Mucosa of stomach (tissue), 1 donor: Measurements from ENCODE around the gene DCN.

Experiments used
- H3K27me3 ChIP-seq: one replicate; pipeline ENCODE4 v1.7.0; 2013; ENCODE audit warnings: mild to moderate bottlenecking, low read length; ENCODE audit not compliant: control insufficient read depth, insufficient read depth
- H3K36me3 ChIP-seq: one replicate; pipeline ENCODE4 v1.7.0; 2013; ENCODE audit warnings: low read length; ENCODE audit not compliant: control insufficient read depth, insufficient read depth
- H3K4me1 ChIP-seq: one replicate; pipeline ENCODE4 v1.7.0; 2013; ENCODE audit warnings: mild to moderate bottlenecking, low read length; ENCODE audit not compliant: control insufficient read depth, insufficient read depth
- H3K4me3 ChIP-seq: one replicate; pipeline ENCODE4 v1.7.0; 2013; ENCODE audit warnings: low read length
- H3K9ac ChIP-seq: one replicate; pipeline ENCODE4 v1.7.0; 2013; ENCODE audit warnings: mild to moderate bottlenecking, low read length, moderate library complexity
- H3K9me3 ChIP-seq: one replicate; pipeline ENCODE4 v1.7.0; 2013; ENCODE audit warnings: mild to moderate bottlenecking, low read length, moderate library complexity; ENCODE audit not compliant: control insufficient read depth
- donor health status: Pancreatic carcinoma.

The DCN gene

GRCh38 chr12:91127751-91128150 lies 54.9 kb downstream of the DCN start:
- Histone ChIP-seq H3K9ac (no peak overlapping the region), H3K9me3 (no peaks in the 10 kb centered on the region), H3K4me3 (no peak overlapping the region), H3K27me3 (no peaks in the 10 kb centered on the region), H3K36me3 (no peaks in the 10 kb centered on the region), H3K4me1 (peaks cover 4% of the 10 kb centered on the region)

GRCh38 chr12:91127306-91127705 lies 55.3 kb downstream of the DCN start:
- Histone ChIP-seq H3K27me3 (no peaks in the 10 kb centered on the region), H3K36me3 (no peaks in the 10 kb centered on the region), H3K9ac (no peak overlapping the region), H3K4me3 (no peak overlapping the region), H3K9me3 (no peaks in the 10 kb centered on the region), H3K4me1 (peaks cover 4% of the 10 kb centered on the region)

DNA sequence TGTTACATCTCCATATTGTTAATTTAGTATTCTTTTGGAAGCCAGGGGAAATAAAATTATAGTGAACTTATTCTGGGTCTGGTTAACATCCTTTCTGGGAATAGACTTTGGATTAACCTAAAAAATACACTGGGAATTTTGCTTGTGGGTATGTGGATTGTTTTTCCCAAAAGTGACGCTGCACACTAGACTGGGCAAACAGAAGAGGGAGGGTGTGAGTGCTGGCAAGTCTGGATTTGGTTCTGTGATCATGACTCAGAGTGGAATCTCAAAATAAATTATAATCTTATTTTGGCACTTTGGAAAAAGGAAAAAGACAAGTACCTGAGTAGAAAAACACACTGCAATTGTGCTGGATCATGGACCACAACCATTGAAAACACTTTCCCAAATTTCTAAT lies 56.1 kb downstream of the DCN start:
- Histone ChIP-seq H3K4me1 (peaks cover 4% of the 10 kb centered on the region), H3K27me3 (no peaks in the 10 kb centered on the region), H3K4me3 (no peak overlapping the region)

DNA sequence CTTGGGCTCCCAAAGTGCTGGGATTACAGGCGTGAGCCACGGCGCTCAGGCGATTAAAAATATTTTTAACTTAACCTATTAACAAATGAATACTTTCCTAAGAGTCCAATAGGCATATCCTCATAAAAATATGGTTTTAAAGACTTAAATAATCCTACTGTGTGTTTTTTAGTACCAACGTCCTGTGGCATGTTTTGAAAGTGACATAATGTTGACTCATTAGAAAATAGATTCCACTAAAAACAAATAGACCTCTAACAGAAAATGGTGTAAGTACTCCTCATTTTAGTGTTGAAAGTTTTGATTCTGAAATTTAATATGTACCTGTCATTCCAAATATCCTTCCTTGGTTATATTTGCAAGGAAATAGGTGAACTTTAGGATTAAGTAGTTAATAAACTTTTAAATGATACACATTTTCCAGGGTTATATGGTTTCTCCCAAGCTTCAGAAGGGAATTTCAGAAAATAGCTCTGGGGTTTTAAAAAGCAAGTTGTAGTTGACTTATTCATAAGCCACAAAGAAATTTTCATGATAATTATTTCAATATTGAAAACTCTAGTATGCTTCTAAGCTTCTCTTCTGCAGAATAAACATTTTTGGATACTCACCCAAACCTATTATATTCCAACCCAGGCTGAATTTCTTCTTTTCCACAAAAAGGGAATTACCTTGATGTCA lies 59.2 kb downstream of the DCN start:
- Histone ChIP-seq H3K4me1 (peaks cover 14% of the 10 kb centered on the region), H3K9me3 (no peaks in the 10 kb centered on the region), H3K27me3 (no peaks in the 10 kb centered on the region), H3K9ac (no peak overlapping the region), H3K36me3 (no peaks in the 10 kb centered on the region), H3K4me3 (no peak overlapping the region)

More for the DNA sequence above, 56.1 kb downstream of the DCN start:
- Histone ChIP-seq H3K9me3 (no peaks in the 10 kb centered on the region), H3K9ac (no peak overlapping the region), H3K36me3 (no peaks in the 10 kb centered on the region)

- Histone ChIP-seq H3K9ac (no peak overlapping the region), H3K4me1 (peaks cover 10% of the 10 kb centered on the region), H3K4me3 (no peak overlapping the region), H3K27me3 (no peaks in the 10 kb centered on the region), H3K9me3 (no peaks in the 10 kb centered on the region), H3K36me3 (no peaks in the 10 kb centered on the region)
Measured at GRCh38 chr12:91120781-91121180, 61.8 kb downstream of the DCN start.

GRCh38 chr12:91119089-91119488 lies 63.5 kb downstream of the DCN start:
- H3K4me3 ChIP-seq: no peak overlapping the region
- H3K36me3 ChIP-seq: no peaks in the 10 kb centered on the region
- no peak overlapping the region for H3K9ac ChIP-seq
- H3K4me1 ChIP-seq: peaks cover 10% of the 10 kb centered on the region
- no peaks in the 10 kb centered on the region for H3K9me3 ChIP-seq
- H3K27me3 ChIP-seq: no peaks in the 10 kb centered on the region

GRCh38 chr12:91113621-91114020 lies 69.0 kb downstream of the DCN start:
- no peaks in the 10 kb centered on the region for H3K4me1 ChIP-seq
- H3K4me3 ChIP-seq: no peak overlapping the region
- no peaks in the 10 kb centered on the region for H3K36me3 ChIP-seq
- H3K9ac ChIP-seq: no peak overlapping the region
- H3K9me3 ChIP-seq: no peaks in the 10 kb centered on the region
- H3K27me3 ChIP-seq: no peaks in the 10 kb centered on the region

DNA sequence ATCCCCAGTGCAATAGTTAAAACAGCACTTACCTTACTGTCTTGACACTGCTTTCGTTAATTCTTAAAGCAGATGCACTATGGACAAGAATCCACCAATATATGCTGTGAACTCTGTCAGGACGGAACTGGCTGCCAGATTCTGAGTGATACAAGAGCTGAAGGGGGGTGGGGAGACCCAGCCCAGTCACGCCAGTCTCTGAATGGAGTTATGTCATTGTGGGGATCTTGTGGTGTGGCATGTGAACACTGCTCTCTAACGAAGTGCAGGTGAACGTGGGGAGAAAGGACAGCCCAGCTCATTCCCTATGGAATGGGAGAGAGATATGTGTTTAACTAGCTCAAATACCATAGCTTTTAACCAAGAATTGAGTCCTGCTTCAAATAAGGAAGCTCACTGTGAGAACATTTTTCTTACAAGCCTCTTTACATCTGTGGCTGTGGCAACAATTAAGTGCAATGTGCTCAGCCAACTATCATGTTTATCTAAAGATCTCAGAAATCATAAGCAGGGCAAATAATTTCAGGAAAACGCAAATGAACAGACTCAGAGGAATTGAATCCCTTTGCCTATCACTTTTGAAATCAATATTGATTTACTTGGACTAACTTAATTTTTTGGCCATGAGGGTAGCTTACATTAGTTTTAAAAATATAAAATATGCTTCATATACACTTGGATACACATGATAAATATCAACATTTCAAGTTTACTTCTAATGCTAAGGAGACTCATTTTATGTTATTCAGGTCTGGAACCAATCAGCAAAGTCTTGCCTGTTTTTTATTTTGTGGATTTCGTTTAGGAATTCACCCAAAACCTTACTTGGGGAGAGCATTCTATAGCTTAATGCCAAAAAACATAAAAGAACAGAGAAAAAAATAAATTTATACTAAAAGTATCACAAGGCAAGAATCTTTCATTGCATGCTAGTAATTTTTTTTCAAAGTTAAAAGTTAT lies 71.0 kb downstream of the DCN start, which contains the start of gene LUM:
TSS of gene LUM (minus strand) at position 129 of the 960 bp plus-strand sequence. CDS start 2,515 bp downstream, outside the sequence.
- H3K9me3 ChIP-seq: no peaks in the 10 kb centered on the region
- H3K36me3 ChIP-seq: no peaks in the 10 kb centered on the region
- H3K4me1 ChIP-seq: no peaks in the 10 kb centered on the region
- no peaks in the 10 kb centered on the region for H3K27me3 ChIP-seq
- no peak within 1 kb of the TSS for H3K9ac ChIP-seq
- no peak within 1 kb of the TSS for H3K4me3 ChIP-seq

DNA sequence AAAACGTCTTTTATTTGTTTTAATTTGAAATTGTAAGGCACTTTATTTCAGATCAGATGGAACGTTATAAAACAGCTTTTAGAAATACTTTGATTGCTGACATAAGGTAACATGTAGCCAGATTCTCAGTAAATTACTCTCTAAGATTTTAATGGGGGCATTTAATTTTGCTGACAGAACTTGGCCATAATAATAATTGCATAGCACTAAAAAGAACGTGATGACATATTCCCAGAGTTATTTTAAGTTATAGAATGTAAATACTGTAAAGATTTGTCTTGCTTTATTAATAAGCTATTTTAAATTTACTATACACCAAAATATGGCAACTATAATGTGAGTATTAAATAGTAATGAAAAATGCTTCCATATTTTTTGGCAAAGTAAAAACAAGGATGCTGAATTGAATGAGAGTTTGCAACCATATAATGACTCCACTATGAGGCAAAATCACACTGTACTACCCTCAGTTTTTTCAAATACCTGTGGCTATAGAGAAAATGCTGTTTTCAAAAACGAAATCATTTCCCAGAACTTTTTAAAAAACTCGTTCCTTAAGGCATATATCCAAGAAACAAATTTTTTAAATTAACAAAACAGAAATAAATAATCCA lies 72.2 kb downstream of the DCN start:
- no peaks in the 10 kb centered on the region for H3K4me1 ChIP-seq
- no peak overlapping the region for H3K4me3 ChIP-seq
- H3K9ac ChIP-seq: no peak overlapping the region
- H3K9me3 ChIP-seq: no peaks in the 10 kb centered on the region
- H3K36me3 ChIP-seq: no peaks in the 10 kb centered on the region
- H3K27me3 ChIP-seq: no peaks in the 10 kb centered on the region

GRCh38 chr12:91109581-91110310 lies 72.9 kb downstream of the DCN start:
- Histone ChIP-seq H3K4me3 (no peak overlapping the region), H3K36me3 (no peaks in the 10 kb centered on the region), H3K9me3 (no peaks in the 10 kb centered on the region), H3K4me1 (no peaks in the 10 kb centered on the region), H3K27me3 (no peaks in the 10 kb centered on the region), H3K9ac (no peak overlapping the region)

- no peak overlapping the region for H3K4me3 ChIP-seq
- H3K9ac ChIP-seq: no peak overlapping the region
- no peaks in the 10 kb centered on the region for H3K4me1 ChIP-seq
- H3K27me3 ChIP-seq: no peaks in the 10 kb centered on the region
- H3K36me3 ChIP-seq: no peaks in the 10 kb centered on the region
- no peaks in the 10 kb centered on the region for H3K9me3 ChIP-seq
Measured at GRCh38 chr12:91109148-91109564, 73.5 kb downstream of the DCN start.
